Activated naive CD8-positive, alpha-beta T cell treated with anti-CD3 and anti-CD28 coated beads, Interleukin-2, amount 10 ng/mL, durations not matched to agents 7 days and 5 days (primary cell): ENCODE data around the gene MAP3K20. TPM values are rescaled to one million over a fixed set of nuclear protein-coding genes. Genes with fewer than 3 reads are reported as not detected.
"Not testable (repeated sequence)": the region's sequence is repeated elsewhere in the genome, so short reads cannot be mapped to it uniquely, and the experiment has no call there.

Experiments used
- ATAC-seq: fragments of 150-1000 bp; cut with Tn5 transposase; one replicate; pipeline ENCODE4 v1.10.0; 2021; ENCODE audit warnings: low read depth, moderate library complexity
- POLR2A ChIA-PET: fragments of 350-600 bp; sonication (Branson Sonifier 250); formaldehyde crosslinking; loops from one replicate; lab custom pipeline; 2021; ENCODE audit warnings: antibody characterized with exemption; lab: Charles Lee
- DNase-seq: peaks from one replicate; pipeline ENCODE4 v3.0.0; 2021
- H3K27ac Mint-ChIP-seq: one replicate; pipeline ENCODE4 v1.8.0; 2022; ENCODE audit warnings: mild to moderate bottlenecking, mixed read lengths
- H3K27me3 Mint-ChIP-seq: one replicate; pipeline ENCODE4 v1.8.0; 2022; ENCODE audit warnings: mild to moderate bottlenecking, moderate library complexity, mixed read lengths
- H3K36me3 Mint-ChIP-seq: one replicate; pipeline ENCODE4 v1.8.0; 2021; ENCODE audit warnings: mild to moderate bottlenecking, mixed read lengths
- H3K4me1 Mint-ChIP-seq: one replicate; pipeline ENCODE4 v1.8.0; 2021; ENCODE audit warnings: mixed read lengths
- H3K4me3 Mint-ChIP-seq: one replicate; pipeline ENCODE4 v1.8.0; 2022; ENCODE audit warnings: mild to moderate bottlenecking, moderate library complexity, mixed read lengths
- H3K9me3 Mint-ChIP-seq: one replicate; pipeline ENCODE4 v1.8.0; 2021; ENCODE audit warnings: mixed read lengths
- total RNA-seq, 2 experiments: library from RNA; stranded (reverse); gene quantifications; one replicate each; pipeline ENCODE4 v1.2.3, GENCODE V29; 2021

The MAP3K20 gene
- total RNA-seq, 2 experiments from 2014 or later = 11.8 to 14.9 TPM

DNA sequence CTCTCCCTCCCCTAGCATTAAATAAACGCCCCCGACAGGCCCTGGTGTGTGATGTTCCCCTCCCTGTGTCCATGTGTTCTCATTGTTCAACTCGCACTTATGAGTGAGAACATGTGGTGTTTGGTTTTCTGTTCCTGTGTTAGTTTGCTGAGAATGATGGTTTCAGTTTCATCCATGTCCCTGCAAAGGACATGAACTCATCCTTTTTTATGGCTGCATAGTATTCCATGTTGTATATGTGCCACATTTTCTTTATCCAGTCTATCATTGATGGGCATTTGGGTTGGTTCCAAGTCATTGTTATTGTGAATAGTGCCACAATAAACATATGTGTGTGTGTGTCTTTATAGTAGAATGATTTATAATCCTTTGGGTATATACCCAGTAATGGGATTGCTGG, 98.7 kb downstream of the MAP3K20 start:
- H3K36me3 Mint-ChIP-seq, ATAC-seq, H3K9me3 Mint-ChIP-seq, H3K27ac Mint-ChIP-seq, H3K4me1 Mint-ChIP-seq, POLR2A ChIA-PET, DNase-seq, H3K4me3 Mint-ChIP-seq: not testable (repeated sequence)
- H3K27me3 Mint-ChIP-seq = peaks cover 15% of the 10 kb centered on the region

GRCh38 chr2:173175222-173175621, 99.6 kb downstream of the MAP3K20 start:
- POLR2A ChIA-PET = no interaction called here
- peaks cover 5% of the 10 kb centered on the region for H3K36me3 Mint-ChIP-seq
- ATAC-seq (no peak), DNase-seq (no peak)
- peaks cover 3% of the 10 kb centered on the region for H3K9me3 Mint-ChIP-seq
- H3K4me1 Mint-ChIP-seq = no peaks in the 10 kb centered on the region
- H3K27me3 Mint-ChIP-seq = peaks cover 17% of the 10 kb centered on the region
- H3K27ac Mint-ChIP-seq = no peak overlapping the region
- H3K4me3 Mint-ChIP-seq = no peak overlapping the region

GRCh38 chr2:173181982-173182381, 106.3 kb downstream of the MAP3K20 start:
- DNase-seq (no peak), ATAC-seq (no peak)
- Mint-ChIP-seq H3K27me3 (peaks cover 22% of the 10 kb centered on the region), H3K9me3 (no peaks in the 10 kb centered on the region), H3K4me3 (no peak overlapping the region), H3K27ac (no peak overlapping the region), H3K36me3 (no peaks in the 10 kb centered on the region), H3K4me1 (no peaks in the 10 kb centered on the region)
- POLR2A ChIA-PET = no interaction called here

DNA sequence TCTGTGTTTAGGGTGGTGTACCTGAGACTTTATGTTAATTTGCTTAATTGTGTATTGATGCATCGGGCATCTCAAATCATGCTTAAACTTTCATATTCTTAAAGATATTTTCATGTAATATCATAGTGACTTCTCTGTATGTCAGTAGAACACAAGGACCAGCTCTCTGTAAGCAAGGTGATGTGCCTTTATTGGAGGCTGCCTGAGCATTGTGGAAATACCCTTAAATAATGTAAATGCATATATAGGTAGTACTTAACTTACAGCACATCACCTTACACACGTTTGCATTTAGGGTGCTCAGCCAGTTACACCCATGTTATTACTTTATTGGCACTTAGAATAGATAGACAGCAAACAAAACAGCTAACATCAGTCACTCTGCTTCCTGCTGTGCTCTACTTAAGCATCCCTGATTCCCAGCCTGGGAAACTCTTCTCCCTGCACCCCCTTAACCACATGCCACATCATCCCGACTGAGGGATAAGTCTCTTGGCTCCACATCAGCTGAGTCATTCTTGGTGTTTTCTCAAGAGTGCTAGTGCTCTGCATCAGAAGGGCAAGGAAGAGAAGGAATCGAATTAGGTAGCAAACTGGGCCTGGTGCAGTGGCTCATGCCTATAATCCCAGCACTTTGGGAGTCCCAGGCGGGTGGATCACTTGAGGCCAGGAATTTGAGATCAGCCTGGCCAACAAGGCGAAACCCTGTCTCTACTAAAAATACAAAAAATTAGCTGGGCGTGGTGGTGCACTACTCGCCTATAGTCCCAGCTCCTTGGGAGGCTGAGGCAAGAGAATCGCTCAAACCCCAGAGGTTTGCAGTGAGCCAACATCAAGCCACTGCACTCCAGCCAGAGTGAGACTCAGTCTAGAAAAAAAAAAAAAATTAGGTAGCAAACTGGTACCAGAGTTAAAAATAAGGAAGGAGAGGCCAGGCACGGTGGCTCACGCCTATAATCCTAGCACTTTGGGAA, 108.7 kb downstream of the MAP3K20 start:
- Mint-ChIP-seq H3K27me3 (peaks cover 12% of the 10 kb centered on the region), H3K36me3 (peaks cover 6% of the 10 kb centered on the region), H3K4me1 (peaks cover 7% of the 10 kb centered on the region), H3K27ac (no peak overlapping the region), H3K9me3 (no peaks in the 10 kb centered on the region), H3K4me3 (no peak overlapping the region)
- DNase-seq (no peak), ATAC-seq (no peak)
- POLR2A ChIA-PET = no interaction called here

DNA sequence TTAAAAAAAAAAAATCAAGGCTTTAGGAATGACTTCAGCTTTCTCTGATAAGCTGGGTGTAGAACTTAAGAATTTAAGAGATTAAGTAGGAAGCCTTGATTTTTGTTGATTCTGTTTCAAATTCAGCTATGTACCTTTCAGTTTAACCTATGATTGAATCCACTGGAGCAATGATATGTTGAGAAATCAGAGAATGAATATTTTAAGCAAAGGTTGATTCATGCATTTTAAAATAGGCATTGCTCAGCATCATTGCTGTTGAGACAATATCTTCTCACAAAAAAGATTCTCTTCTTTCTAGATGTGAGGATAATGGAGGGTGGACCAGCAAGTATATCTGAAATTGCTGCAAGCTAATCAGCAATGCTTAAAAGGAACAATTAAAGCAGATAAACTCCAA, 109.8 kb downstream of the MAP3K20 start:
- peaks cover 7% of the 10 kb centered on the region for H3K4me1 Mint-ChIP-seq
- H3K9me3 Mint-ChIP-seq = no peaks in the 10 kb centered on the region
- POLR2A ChIA-PET = no interaction called here
- peaks cover 8% of the 10 kb centered on the region for H3K27me3 Mint-ChIP-seq
- no peak overlapping the region for H3K4me3 Mint-ChIP-seq
- ATAC-seq (no peak), DNase-seq (no peak)
- peaks cover 7% of the 10 kb centered on the region for H3K36me3 Mint-ChIP-seq
- H3K27ac Mint-ChIP-seq = no peak overlapping the region

GRCh38 chr2:173187941-173188788, 112.5 kb downstream of the MAP3K20 start:
- Mint-ChIP-seq H3K9me3 (no peaks in the 10 kb centered on the region), H3K4me1 (peaks cover 7% of the 10 kb centered on the region), H3K4me3 (no peak overlapping the region), H3K27ac (no peak overlapping the region), H3K36me3 (peaks cover 10% of the 10 kb centered on the region), H3K27me3 (peaks cover 2% of the 10 kb centered on the region)
- POLR2A ChIA-PET = no interaction called here
- DNase-seq (no peak), ATAC-seq (no peak)

DNA sequence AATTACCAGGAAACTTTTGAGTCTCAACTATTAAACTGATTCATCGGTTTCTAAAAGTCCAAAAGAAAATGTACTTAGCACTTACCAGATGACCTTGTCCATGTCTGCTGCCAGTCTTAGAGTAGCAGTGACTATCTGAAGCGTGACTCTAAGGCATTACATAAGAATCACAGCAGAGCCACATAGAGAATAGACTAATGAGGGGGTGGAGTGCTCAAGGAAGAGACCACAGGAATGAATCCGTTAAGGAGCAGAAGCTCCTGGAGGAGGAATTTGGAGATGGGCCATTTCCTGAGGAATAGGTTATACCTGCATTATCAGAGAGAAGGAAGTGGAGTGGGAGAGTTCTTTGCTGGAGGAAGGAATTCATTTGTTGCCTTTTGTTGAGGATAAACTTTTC, 116.0 kb downstream of the MAP3K20 start:
- POLR2A ChIA-PET = no interaction called here
- peaks cover 10% of the 10 kb centered on the region for H3K36me3 Mint-ChIP-seq
- peaks cover 2% of the 10 kb centered on the region for H3K27me3 Mint-ChIP-seq
- ATAC-seq = no peak
- DNase-seq = no peak
- no peaks in the 10 kb centered on the region for H3K9me3 Mint-ChIP-seq
- H3K4me3 Mint-ChIP-seq = no peak overlapping the region
- peaks cover 7% of the 10 kb centered on the region for H3K4me1 Mint-ChIP-seq
- H3K27ac Mint-ChIP-seq = no peak overlapping the region

GRCh38 chr2:173192071-173192470, 116.4 kb downstream of the MAP3K20 start:
- peaks cover 7% of the 10 kb centered on the region for H3K4me1 Mint-ChIP-seq

DNA sequence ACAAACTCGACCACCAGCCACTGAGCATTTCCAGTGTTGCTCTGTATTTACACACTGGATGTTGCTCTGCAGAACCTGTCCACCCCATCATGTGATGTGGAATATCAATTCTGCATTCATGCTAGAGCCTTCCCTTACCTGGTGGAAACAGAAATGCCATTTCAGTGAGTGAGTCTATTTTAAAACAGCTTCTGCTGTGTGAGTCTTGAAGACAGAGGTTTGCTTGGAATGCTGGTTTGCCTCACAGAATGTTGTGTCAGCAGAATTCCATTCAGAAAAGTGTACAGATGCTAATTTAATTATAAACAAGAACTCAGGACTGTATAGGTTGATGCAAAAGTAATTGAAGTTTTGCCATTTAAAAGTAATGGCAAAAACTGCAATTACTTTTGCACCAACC, 118.3 kb downstream of the MAP3K20 start:
- H3K36me3 Mint-ChIP-seq = peaks cover 8% of the 10 kb centered on the region
- POLR2A ChIA-PET = interaction anchor here (0.5 kb wide), 1 partner anchor 191 kb away, joined by 3 read pairs; no protein-coding TSS in a partner anchor
- no peak for DNase-seq
- no peak overlapping the region for H3K4me3 Mint-ChIP-seq
- no peak overlapping the region for H3K27ac Mint-ChIP-seq
- H3K4me1 Mint-ChIP-seq = no peaks in the 10 kb centered on the region
- ATAC-seq = no peak
- no peaks in the 10 kb centered on the region for H3K9me3 Mint-ChIP-seq
- H3K27me3 Mint-ChIP-seq = peaks cover 2% of the 10 kb centered on the region

More at GRCh38 chr2:173192071-173192470, 116.4 kb downstream of the MAP3K20 start:
- peaks cover 10% of the 10 kb centered on the region for H3K36me3 Mint-ChIP-seq
- ATAC-seq (no peak), DNase-seq (no peak)
- no peak overlapping the region for H3K27ac Mint-ChIP-seq
- peaks cover 2% of the 10 kb centered on the region for H3K27me3 Mint-ChIP-seq
- no peak overlapping the region for H3K4me3 Mint-ChIP-seq
- H3K9me3 Mint-ChIP-seq = no peaks in the 10 kb centered on the region
- POLR2A ChIA-PET = no interaction called here

DNA sequence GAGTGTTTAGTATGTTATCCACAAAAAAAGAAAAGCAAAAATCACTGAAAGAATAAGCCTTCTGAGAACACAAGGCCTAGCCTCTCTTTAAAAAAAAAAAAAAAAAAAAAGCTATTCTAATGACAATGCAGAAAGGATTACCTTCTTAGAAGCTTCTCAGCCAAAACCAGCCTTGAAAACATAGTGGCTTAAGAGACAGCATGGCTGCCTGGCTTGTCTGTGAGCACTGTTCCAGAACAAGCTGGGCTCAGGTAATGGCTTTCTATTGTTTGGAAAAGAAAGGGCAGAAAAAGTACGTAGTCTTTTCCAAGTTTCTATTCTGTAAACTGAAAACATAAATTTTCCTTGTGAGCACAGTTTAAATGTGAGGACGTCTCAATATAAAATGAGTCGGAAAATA, 119.5 kb downstream of the MAP3K20 start:
- H3K4me1 Mint-ChIP-seq = no peaks in the 10 kb centered on the region
- POLR2A ChIA-PET = no interaction called here
- ATAC-seq (no peak), DNase-seq (no peak)
- peaks cover 6% of the 10 kb centered on the region for H3K36me3 Mint-ChIP-seq
- H3K27ac Mint-ChIP-seq = no peak overlapping the region
- H3K9me3 Mint-ChIP-seq = no peaks in the 10 kb centered on the region
- no peak overlapping the region for H3K4me3 Mint-ChIP-seq
- H3K27me3 Mint-ChIP-seq = peaks cover 2% of the 10 kb centered on the region

DNA sequence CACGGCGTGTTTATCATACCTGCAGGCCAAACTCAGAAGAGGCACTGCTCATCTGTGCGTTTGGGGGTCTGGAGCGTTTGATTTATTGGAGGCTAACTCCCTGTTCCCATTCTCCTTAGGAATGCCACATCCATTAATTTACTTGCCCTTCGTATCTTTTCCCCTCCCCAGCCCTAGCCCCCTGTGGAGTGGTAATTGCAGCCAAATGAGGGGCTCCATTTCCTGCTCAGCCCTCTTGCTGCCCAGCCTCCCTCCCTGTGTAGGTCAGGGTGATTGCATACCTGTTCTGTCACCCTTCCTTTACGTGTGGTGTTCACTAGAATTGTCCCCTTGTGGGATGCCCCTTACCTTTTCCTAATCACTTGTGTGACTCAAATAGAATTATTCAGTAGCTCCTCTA, 120.4 kb downstream of the MAP3K20 start:
- no peak overlapping the region for H3K4me3 Mint-ChIP-seq
- no peaks in the 10 kb centered on the region for H3K9me3 Mint-ChIP-seq
- no peak for ATAC-seq
- peaks cover 3% of the 10 kb centered on the region for H3K36me3 Mint-ChIP-seq
- peaks cover 2% of the 10 kb centered on the region for H3K27me3 Mint-ChIP-seq
- no peaks in the 10 kb centered on the region for H3K4me1 Mint-ChIP-seq
- DNase-seq = no peak
- H3K27ac Mint-ChIP-seq = no peak overlapping the region
- POLR2A ChIA-PET = no interaction called here

- ATAC-seq = no peak
Measured at GRCh38 chr2:173196638-173197037, 121.0 kb downstream of the MAP3K20 start.

GRCh38 chr2:173198327-173198726, 122.7 kb downstream of the MAP3K20 start:
- ATAC-seq (no peak), DNase-seq (no peak)
- H3K36me3 Mint-ChIP-seq = peaks cover 3% of the 10 kb centered on the region
- no peaks in the 10 kb centered on the region for H3K9me3 Mint-ChIP-seq
- H3K27me3 Mint-ChIP-seq = peaks cover 2% of the 10 kb centered on the region
- H3K27ac Mint-ChIP-seq = no peak overlapping the region
- POLR2A ChIA-PET = no interaction called here
- no peak overlapping the region for H3K4me3 Mint-ChIP-seq
- H3K4me1 Mint-ChIP-seq = no peaks in the 10 kb centered on the region

More at GRCh38 chr2:173196638-173197037, 121.0 kb downstream of the MAP3K20 start:
- DNase-seq = no peak
- Mint-ChIP-seq H3K27ac (no peak overlapping the region), H3K27me3 (peaks cover 2% of the 10 kb centered on the region), H3K36me3 (peaks cover 3% of the 10 kb centered on the region), H3K9me3 (no peaks in the 10 kb centered on the region), H3K4me3 (no peak overlapping the region), H3K4me1 (no peaks in the 10 kb centered on the region)
- POLR2A ChIA-PET = no interaction called here
